ENCODE data around the gene ZNF652. TPM values are rescaled to one million over a fixed set of nuclear protein-coding genes. Genes with fewer than 3 reads are reported as not detected.

ZNF652 gene
- polyA plus RNA-seq, 1 donor (not counting 4 experiments of a cell fraction or from before 2014, with no cell fraction given) = 8.9 TPM

- dilution Hi-C loops (cut with MboI; ENCODE audit: extremely low pct_ligation_motif_present, low sequenced_read_pairs) = no loop called here
- H3K27ac ChIP-seq (ENCODE audit: control insufficient read depth, insufficient read depth, low read length) = no peak overlapping the region
- no peak overlapping the region for H2AFZ ChIP-seq (ENCODE audit: control insufficient read depth, low read length)
- H3K9me3 ChIP-seq (ENCODE audit: control insufficient read depth, low read depth, low read length) = no peaks in the 10 kb centered on the region
- no peaks in the 10 kb centered on the region for H3K9me1 ChIP-seq (ENCODE audit: control insufficient read depth, extremely low read depth, insufficient read depth, low read length)
- no peak overlapping the region for H3K9ac ChIP-seq (ENCODE audit: control insufficient read depth, extremely low read depth, insufficient read depth, low read length)
- H3K36me3 ChIP-seq (ENCODE audit: control insufficient read depth in 2 of 2, extremely low read depth in 1 of 2, insufficient read depth in 2 of 2, low read length in 2 of 2) = no peaks in the 10 kb centered on the region
- no peaks in the 10 kb centered on the region for H3K79me2 ChIP-seq (ENCODE audit: control insufficient read depth, insufficient read depth, low read length)
- no peak overlapping the region for H3K4me3 ChIP-seq (ENCODE audit: control insufficient read depth in 2 of 3, extremely low read depth in 1 of 3, insufficient read depth in 2 of 3, low read depth in 1 of 3, low read length in 3 of 3)
- no peaks in the 10 kb centered on the region for H3K27me3 ChIP-seq (ENCODE audit: control insufficient read depth, extremely low read depth, insufficient read depth, low read length)
- TF ChIP-seq CTCF (optimal IDR thresholded peaks at IDR 0.05 in 1 of 3, IDR thresholded peaks at IDR 0.05 in 1 of 3, conservative IDR thresholded peaks at IDR 0.05 in 1 of 3; ENCODE audit: extremely low read depth in 1 of 3, insufficient read depth in 2 of 3, low read length in 3 of 3) (no peak), EZH2 (IDR thresholded peaks at IDR 0.05; ENCODE audit: low read length) (no peak)
- no peaks in the 10 kb centered on the region for H4K20me1 ChIP-seq (ENCODE audit: control insufficient read depth, extremely low read depth, insufficient read depth, low read length)
- no peak for DNase-seq (ENCODE audit: low read depth, low spot score)
- no peaks in the 10 kb centered on the region for H3K4me1 ChIP-seq (ENCODE audit: control insufficient read depth, extremely low read depth, insufficient read depth, low read length)
- H3K4me2 ChIP-seq (ENCODE audit: control insufficient read depth, extremely low read depth, insufficient read depth, low read depth, low read length) = no peak overlapping the region
- FAIRE-seq = no peak
Observed at GRCh38 chr17:49373115-49373514, 11.1 kb upstream of the ZNF652 start.

GRCh38 chr17:49372425-49372824, 10.4 kb upstream of the ZNF652 start:
- no peak overlapping the region for H2AFZ ChIP-seq (ENCODE audit: control insufficient read depth, low read length)
- FAIRE-seq = no peak
- H3K36me3 ChIP-seq (ENCODE audit: control insufficient read depth in 2 of 2, extremely low read depth in 1 of 2, insufficient read depth in 2 of 2, low read length in 2 of 2) = no peaks in the 10 kb centered on the region
- H3K4me2 ChIP-seq (ENCODE audit: control insufficient read depth, extremely low read depth, insufficient read depth, low read depth, low read length) = no peak overlapping the region
- H3K79me2 ChIP-seq (ENCODE audit: control insufficient read depth, insufficient read depth, low read length) = no peaks in the 10 kb centered on the region
- H3K27me3 ChIP-seq (ENCODE audit: control insufficient read depth, extremely low read depth, insufficient read depth, low read length) = no peaks in the 10 kb centered on the region
- no peaks in the 10 kb centered on the region for H4K20me1 ChIP-seq (ENCODE audit: control insufficient read depth, extremely low read depth, insufficient read depth, low read length)
- no peak for TF ChIP-seq EZH2 (IDR thresholded peaks at IDR 0.05; ENCODE audit: low read length)
- no peak for TF ChIP-seq CTCF (optimal IDR thresholded peaks at IDR 0.05 in 1 of 3, IDR thresholded peaks at IDR 0.05 in 1 of 3, conservative IDR thresholded peaks at IDR 0.05 in 1 of 3; ENCODE audit: extremely low read depth in 1 of 3, insufficient read depth in 2 of 3, low read length in 3 of 3)
- no peak for DNase-seq (ENCODE audit: low read depth, low spot score)
- dilution Hi-C loops (cut with MboI; ENCODE audit: extremely low pct_ligation_motif_present, low sequenced_read_pairs) = no loop called here
- no peaks in the 10 kb centered on the region for H3K4me1 ChIP-seq (ENCODE audit: control insufficient read depth, extremely low read depth, insufficient read depth, low read length)
- H3K4me3 ChIP-seq (ENCODE audit: control insufficient read depth in 2 of 3, extremely low read depth in 1 of 3, insufficient read depth in 2 of 3, low read depth in 1 of 3, low read length in 3 of 3) = no peak overlapping the region
- no peaks in the 10 kb centered on the region for H3K9me1 ChIP-seq (ENCODE audit: control insufficient read depth, extremely low read depth, insufficient read depth, low read length)
- no peak overlapping the region for H3K9ac ChIP-seq (ENCODE audit: control insufficient read depth, extremely low read depth, insufficient read depth, low read length)
- H3K9me3 ChIP-seq (ENCODE audit: control insufficient read depth, low read depth, low read length) = no peaks in the 10 kb centered on the region
- no peak overlapping the region for H3K27ac ChIP-seq (ENCODE audit: control insufficient read depth, insufficient read depth, low read length)
